GM18502 (cell line): ENCODE data around the gene MALAT1.

Experiments
- ATAC-seq: cut with Tn5 transposase; IDR thresholded peaks from one replicate; pipeline ENCODE4 v1.9.1; 2021; ENCODE audit warnings: mild to moderate bottlenecking; ENCODE audit not compliant: unreplicated experiment, poor library complexity

The MALAT1 gene

GRCh38 chr11:65554057-65554818 is 55.4 kb downstream of the MALAT1 start:
- no peak for ATAC-seq

GRCh38 chr11:65554842-65555430 is 56.1 kb downstream of the MALAT1 start:
- no peak for ATAC-seq

GRCh38 chr11:65555693-65556231 is 56.9 kb downstream of the MALAT1 start:
- no peak for ATAC-seq
